Measurements from ENCODE around the gene ETV1. TPM values are rescaled to one million over a fixed set of nuclear protein-coding genes. Genes with fewer than 3 reads are reported as not detected.

The ETV1 gene
- total and polyA plus RNA-seq, 11 donors = 9.6 to 118 (median 82.1) TPM

DNA sequence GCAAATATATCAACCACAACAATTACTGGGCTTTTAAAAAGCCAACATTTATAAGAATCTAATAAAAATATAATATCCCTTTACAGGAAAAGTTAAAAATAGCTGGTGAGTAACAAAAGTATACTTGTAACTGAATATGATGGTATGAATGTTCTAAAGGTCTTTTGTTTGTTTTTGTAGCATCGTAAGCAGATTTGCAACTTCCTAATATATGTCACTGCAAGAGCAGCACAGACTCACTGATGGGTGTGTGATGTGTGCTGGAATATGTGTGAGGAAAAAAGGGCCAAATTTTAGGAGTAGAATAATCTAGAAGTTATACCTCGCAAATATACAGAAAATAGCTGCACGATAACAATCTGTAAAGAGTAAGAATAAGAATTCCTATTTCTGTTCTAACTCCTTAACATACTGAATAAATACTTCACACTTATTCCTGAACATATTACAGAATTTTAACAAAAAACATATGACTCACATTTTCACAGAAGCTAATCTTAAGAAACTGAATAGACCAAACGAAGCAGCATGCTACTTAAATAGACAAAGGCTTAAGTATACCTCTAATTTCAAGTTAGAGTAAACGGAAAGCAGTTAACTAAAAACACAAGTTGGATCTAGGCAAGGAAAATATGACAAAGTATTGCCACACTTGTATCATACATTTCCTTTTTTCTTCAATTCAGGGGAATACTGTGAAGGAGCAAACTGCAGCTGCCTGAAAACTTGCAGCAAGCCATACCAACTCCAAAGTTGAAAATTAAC, 9.6 kb downstream of the ETV1 start:
- no peaks in the 10 kb centered on the region for H3K9me3 ChIP-seq
- no peak for TF ChIP-seq POLR2A (IDR thresholded peaks at IDR 0.05)
- TF ChIP-seq, protein P1, sequence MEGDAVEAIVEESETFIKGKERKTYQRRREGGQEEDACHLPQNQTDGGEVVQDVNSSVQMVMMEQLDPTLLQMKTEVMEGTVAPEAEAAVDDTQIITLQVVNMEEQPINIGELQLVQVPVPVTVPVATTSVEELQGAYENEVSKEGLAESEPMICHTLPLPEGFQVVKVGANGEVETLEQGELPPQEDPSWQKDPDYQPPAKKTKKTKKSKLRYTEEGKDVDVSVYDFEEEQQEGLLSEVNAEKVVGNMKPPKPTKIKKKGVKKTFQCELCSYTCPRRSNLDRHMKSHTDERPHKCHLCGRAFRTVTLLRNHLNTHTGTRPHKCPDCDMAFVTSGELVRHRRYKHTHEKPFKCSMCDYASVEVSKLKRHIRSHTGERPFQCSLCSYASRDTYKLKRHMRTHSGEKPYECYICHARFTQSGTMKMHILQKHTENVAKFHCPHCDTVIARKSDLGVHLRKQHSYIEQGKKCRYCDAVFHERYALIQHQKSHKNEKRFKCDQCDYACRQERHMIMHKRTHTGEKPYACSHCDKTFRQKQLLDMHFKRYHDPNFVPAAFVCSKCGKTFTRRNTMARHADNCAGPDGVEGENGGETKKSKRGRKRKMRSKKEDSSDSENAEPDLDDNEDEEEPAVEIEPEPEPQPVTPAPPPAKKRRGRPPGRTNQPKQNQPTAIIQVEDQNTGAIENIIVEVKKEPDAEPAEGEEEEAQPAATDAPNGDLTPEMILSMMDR (IDR thresholded peaks at IDR 0.05) = no peak
- peak in 2 of 4 donors; percentile 16 to 26 for ATAC-seq
- H3K4me1 ChIP-seq = peaks cover 0 to 70% (median 29%) of the 10 kb centered on the region in 12 donors
- WGBS, 4 donors = 46 to 52% (median 47%) methylated on average over 5 of the region's 5 CpGs
- no peaks in the 10 kb centered on the region for H3K27me3 ChIP-seq
- H3K4me3 ChIP-seq = peak overlapping the region in 6 of 12 donors; percentile 1 to 26 (median 16)
- H3K27ac ChIP-seq = peak overlapping the region in 11 of 12 donors; percentile 1 to 59 (median 29)
- no peak for DNase-seq
- intact Hi-C loops (cut with DNase I) = loop anchor here in 6 of 10 donors (2.0 to 10.0 kb wide), 5 partner anchors 15 to 475 kb away; no protein-coding TSS in a partner anchor
- peaks cover 0 to 21% (median 3%) of the 10 kb centered on the region in 9 donors for H3K36me3 ChIP-seq

- Histone ChIP-seq H3K4me1 (peaks cover 0 to 45% (median 21%) of the 10 kb centered on the region in 12 donors), H3K27me3 (no peaks in the 10 kb centered on the region), H3K36me3 (peaks cover 0 to 38% (median 7%) of the 10 kb centered on the region in 9 donors), H3K9me3 (no peaks in the 10 kb centered on the region), H3K27ac (no peak overlapping the region), H3K4me3 (no peak overlapping the region)
- TF ChIP-seq, protein P1 (IDR thresholded peaks at IDR 0.05) = no peak
- no peak for TF ChIP-seq POLR2A (IDR thresholded peaks at IDR 0.05)
- 85 to 90% (median 88%) methylated on average over 4 of the region's 4 CpGs for WGBS, 4 donors
- no peak for DNase-seq
- ATAC-seq = no peak
- intact Hi-C loops (cut with DNase I) = loop anchor here in 1 of 10 donors (5.0 kb wide), 1 partner anchor 44 kb away; no protein-coding TSS in a partner anchor
These were observed 12.9 kb downstream of the ETV1 start for GRCh38 chr7:13976594-13976993.

DNA sequence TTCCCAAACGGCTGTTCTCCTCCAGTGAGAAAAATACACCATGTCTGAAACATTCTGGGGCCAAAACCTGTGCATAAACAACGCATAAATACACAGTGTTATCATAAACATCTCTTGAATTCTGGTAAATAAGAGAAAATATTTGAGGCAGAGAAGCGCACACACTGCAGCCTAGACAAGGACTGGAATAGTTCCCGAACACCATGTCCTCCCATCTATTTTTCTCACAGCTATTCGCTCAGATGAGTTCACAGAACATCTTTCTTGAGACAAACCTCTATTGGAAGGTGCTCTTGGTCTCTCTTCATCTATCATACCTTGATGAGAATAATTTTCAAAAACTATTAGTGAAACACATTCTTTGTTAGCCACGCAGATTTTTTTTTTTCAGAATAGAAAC, 24.4 kb downstream of the ETV1 start:
- H3K36me3 ChIP-seq = peaks cover 0 to 4% (median 0%) of the 10 kb centered on the region in 9 donors
- peaks cover 0 to 3% (median 0%) of the 10 kb centered on the region in 12 donors for H3K4me1 ChIP-seq
- intact Hi-C loops (cut with DNase I) = loop anchor here in 1 of 10 donors (2.0 kb wide), 1 partner anchor 16 kb away; no protein-coding TSS in a partner anchor
- H3K27me3 ChIP-seq = no peaks in the 10 kb centered on the region
- 80 to 89% (median 85%) methylated on average over 6 of the region's 6 CpGs for WGBS, 4 donors
- no peaks in the 10 kb centered on the region for H3K9me3 ChIP-seq
- H3K27ac ChIP-seq = no peak overlapping the region
- no peak for TF ChIP-seq POLR2A (IDR thresholded peaks at IDR 0.05)
- TF ChIP-seq, protein P1 (IDR thresholded peaks at IDR 0.05) = no peak
- DNase-seq = no peak
- no peak for ATAC-seq
- no peak overlapping the region for H3K4me3 ChIP-seq

DNA sequence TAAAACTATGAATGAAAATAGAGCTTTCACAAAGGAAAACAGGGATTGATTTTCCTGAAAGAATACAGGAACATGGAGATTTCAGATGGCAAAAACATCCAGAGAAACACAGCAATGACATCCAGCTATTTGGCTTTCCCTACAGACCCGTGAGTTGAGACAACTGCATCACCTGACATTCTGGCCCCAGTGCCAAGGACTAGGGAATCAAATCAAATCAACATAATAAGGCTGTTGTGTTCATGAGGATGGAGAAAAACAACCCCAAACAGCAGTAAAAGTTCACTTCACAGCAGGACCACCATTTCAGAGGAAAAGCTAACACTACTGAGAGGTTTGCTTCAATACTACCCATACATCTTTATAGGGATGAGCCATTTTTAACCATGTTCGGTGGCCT, 25.5 kb downstream of the ETV1 start:
- no peak overlapping the region for H3K4me3 ChIP-seq
- H3K27me3 ChIP-seq = no peaks in the 10 kb centered on the region
- H3K4me1 ChIP-seq = peaks cover 0 to 3% (median 0%) of the 10 kb centered on the region in 12 donors
- DNase-seq (no peak), ATAC-seq (no peak)
- intact Hi-C loops (cut with DNase I) = loop anchor here in 1 of 10 donors (2.0 kb wide), 1 partner anchor 17 kb away; no protein-coding TSS in a partner anchor
- WGBS, 4 donors = 68 to 71% (median 71%) methylated on average over 2 of the region's 2 CpGs
- no peaks in the 10 kb centered on the region for H3K9me3 ChIP-seq
- H3K36me3 ChIP-seq = peaks cover 0 to 4% (median 0%) of the 10 kb centered on the region in 9 donors
- TF ChIP-seq POLR2A (IDR thresholded peaks at IDR 0.05) = no peak
- TF ChIP-seq, protein P1 (IDR thresholded peaks at IDR 0.05) = no peak
- no peak overlapping the region for H3K27ac ChIP-seq
